ENCODE data around the gene SNX9.

The SNX9 gene

DNA sequence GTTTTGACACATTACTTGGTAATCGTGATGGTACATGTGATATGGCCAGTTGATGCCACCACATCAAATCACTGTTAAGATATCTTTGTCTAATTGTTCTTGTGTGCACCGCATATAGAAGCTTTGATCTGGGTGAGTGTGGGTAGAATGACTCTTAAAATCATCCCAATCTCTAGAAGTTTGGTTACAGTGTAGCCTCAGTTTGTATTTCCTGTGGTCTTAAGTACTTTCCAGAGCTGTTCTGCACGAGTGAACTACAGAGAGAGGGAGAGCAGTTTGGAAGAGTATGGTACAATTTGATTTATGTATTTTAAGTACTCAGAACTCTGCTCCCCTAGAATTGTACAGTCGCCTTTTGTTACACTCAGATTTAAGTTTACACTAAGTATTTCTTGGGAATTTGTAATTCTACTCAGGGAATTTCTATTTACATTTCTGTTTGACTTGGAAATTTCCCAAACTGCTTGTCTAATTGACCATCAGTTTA, 37.5 kb downstream of the SNX9 start:
- no peak for DNase-seq

- no peak for DNase-seq
These were observed 38.1 kb downstream of the SNX9 start for GRCh38 chr6:157861184-157861583.

GRCh38 chr6:157861814-157862213, 38.8 kb downstream of the SNX9 start:
- DNase-seq: no peak

DNA sequence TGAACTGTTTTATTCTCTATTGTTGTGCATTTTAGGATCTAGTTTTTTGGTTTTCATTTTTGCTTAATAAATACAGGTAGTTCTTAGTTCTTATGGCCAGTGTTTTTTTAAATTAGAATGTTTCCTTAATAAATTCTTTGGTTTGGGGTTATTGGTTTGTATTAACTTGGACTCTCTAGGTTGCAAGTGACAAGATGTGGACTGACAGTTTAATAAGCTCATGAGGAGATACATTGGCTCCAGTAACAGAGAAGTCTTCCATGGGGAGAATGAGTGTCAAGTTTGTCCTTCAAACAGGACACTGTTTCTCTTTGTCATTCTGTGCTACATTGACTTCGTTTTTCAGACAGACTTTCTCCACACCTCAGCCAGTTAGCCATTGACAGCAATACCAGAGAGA, 39.7 kb downstream of the SNX9 start:
- DNase-seq: no peak

GRCh38 chr6:157864185-157864761, 41.2 kb downstream of the SNX9 start:
- no peak for DNase-seq

DNA sequence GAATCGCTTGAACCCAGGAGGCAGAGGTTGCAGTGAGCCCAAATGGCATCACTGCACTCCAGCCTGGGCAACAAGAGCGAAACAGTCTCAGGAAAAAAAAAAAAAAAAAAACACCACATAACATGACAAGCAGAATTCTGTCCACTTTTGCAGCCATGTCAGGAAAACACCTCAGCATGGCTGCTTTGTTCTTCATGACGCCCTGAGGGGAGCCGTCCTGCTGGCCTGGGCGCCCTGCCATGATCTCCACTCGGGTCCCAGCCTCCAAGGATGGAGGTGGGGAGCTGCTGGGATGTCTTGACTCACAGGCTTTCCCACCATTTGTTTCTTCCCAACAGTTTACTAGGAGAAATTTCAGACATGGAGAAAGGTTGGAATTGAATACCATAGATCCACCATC, 42.2 kb downstream of the SNX9 start:
- DNase-seq: no peak

DNA sequence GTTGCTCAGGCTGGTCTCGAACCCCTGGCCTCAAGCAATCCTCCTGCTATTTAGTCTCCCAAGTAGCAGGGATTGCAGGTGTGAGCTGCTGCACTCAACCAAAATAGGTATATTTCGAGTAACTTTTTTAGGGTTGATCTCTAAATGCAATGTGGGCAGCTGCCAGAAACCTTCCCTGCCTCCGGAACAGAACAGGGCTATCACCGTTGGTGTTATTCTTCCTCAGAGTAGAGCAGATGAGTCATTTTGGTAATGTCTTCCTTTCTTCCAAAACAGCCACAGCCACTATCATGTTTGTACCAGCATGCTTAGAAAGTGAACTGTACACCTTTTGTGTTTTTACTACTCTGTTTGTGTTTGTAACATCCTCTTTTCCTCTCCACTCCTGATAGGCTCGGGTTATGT, 44.1 kb downstream of the SNX9 start:
- DNase-seq: no peak

DNA sequence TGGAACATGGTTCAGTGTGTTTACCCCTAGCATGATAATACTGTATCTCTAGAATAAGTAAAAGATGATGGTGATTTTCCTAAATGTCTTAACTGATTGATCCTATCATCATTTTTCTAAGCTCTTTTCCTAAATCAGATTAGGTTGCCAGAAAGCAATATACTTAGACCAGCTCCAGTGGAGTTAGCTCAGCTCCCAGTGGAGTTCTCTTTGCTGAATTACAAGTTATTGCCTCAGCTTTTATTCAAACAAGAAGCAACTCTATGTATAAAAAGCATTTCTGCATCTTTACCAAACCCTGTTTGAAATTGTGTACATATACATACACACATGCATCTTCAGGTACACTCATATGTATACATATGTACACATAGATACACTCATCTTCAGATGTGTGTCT, 44.9 kb downstream of the SNX9 start:
- no peak for DNase-seq

DNA sequence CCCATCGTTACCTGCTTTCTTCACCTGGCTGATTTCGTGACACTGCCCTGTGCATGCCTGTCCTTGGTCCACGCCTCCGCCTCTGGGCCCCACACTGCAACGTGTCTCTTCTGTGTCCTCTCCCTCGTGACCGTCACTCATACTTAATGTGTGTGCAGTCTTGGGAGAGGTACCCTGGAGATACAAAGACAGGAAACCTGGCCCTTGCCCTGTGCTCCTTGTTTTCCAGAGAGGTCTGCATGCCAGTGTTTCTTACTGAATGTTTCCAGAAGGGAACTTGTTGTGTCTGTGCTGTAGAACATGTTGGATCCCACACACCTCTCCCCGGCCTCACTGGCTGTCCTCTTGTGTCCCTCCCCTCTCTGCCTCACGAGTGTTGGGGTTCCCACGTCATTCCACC, 45.8 kb downstream of the SNX9 start:
- no peak for DNase-seq

GRCh38 chr6:157869673-157870302, 46.7 kb downstream of the SNX9 start:
- DNase-seq: no peak

DNA sequence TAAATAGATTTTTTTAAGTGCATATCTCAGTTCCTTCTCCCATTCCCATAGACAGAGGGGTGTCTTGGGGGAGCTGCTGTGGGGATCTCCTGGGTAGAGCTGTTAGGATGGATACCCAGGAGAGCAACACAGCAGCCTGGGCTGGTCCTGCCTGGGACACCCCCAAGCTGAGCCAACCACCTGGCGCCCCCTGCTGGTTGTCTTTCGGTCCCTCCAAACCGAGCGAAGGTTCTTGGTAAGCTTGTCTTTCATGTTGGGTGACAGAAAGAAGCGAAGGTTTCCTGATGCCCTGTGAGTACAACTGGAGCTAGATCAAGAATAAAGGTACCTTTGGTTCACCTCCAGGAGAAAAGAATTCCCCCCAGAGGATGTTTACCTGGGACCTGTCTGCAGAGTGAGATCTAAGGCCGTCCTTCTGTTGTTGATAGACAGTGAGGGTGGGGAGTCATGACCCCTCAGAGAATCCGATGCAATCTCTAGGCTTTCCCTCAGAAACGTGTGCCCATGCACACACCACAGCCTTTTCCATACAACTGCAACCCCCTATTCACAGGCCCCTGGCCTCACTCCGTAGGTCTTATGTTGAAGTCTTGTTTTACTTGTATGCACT, 50.8 kb downstream of the SNX9 start:
- DNase-seq: peak; percentile 86

GRCh38 chr6:157877149-157877548, 54.1 kb downstream of the SNX9 start:
- no peak for DNase-seq

DNA sequence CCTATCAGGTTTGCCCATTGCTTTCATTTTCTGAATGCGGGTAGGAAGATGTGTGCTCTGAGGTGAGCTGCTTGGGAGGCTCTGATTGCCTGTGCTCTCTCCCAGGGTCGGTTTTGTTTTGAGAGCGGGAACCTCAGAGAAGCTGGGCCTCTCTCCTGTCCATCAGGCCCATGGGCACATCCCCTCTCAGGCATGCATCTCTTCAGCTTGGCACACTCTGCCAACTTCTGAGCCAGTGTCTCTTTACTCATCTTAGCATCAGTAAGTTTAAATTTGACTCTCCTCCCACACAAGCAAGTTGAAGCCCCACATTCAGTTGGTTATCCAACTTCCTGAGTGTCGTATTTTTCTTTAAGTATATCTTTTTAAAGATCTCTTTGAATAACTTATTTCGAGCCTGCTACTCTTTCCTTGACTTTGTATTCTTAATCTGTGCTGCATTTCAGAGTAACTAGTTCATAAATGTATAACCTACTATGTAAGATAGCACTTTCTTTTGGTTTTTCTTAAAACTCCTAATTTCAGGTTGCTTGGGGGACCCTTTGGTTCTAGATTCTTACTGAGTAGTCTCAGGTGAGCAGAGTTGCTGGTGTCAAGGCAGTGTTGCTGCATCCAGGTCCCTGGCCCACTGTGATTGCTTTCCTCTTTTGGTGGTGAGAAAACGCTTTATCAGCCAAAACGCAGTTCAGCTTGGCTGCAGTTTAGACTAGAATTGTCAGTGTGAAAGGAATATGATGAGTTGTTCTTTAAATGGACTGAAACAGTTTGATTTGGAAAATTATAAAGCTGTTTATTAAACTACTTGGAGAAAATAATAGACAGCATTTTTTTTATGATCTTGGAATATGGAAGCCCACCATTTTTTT, 54.8 kb downstream of the SNX9 start:
- no peak for DNase-seq

DNA sequence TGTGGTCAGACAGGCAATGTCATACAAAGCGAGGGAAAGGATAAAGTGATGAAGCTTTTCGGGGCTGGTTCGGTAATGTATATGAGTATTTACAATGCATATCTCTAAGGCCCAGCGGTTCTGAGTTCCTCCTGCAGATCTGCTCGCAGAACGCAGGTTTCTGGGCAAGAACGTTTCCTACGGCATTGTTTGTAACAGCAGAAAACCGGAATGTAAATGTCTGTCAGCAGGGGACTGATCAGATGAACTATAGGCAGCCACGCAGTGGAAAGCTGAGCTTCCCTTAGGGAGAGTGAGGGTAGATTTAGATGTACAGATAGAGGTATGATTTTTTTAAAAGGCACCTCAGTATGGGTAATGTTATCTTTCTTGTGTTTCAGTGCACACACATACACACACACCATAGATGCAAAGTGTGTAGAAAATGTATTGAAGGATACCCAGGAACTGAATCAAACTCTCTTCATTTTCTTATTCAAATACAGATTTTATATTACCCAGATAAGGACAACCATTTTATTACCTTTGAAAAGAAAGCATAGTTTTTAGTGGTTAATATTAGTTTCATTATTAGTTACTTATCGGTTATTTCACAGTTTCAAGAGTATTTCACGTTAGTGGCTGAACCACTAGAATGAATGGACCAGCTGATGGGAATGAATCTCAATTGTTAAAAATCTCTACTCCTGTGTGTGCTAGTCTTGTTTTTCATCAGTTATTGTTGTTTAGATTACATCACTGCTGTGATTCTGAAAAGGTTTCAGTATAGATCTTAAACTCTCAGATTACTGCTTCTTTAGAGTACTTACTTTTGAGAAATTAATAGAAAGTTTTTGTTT, 56.2 kb downstream of the SNX9 start:
- DNase-seq: no peak

DNA sequence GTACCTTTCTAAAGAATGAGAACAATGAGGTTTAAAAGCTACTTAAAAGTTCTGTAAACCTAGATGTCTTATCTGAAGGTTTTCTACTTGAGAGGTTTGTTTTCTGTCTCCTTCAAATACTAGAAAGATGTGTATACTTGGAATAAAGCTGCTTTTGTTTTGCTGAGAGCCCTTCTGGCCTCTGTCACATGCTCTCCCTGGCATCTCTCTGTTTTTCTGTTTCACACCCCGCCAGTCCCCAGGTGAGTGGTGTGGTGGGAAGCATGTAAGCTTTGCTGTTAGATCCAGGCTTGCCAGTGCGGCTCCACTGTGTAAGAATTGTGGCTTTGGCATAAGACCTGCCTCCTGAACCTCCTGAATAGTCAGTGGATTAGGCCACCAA, 56.8 kb downstream of the SNX9 start:
- DNase-seq: no peak

GRCh38 chr6:157880534-157880933, 57.5 kb downstream of the SNX9 start:
- DNase-seq: no peak

DNA sequence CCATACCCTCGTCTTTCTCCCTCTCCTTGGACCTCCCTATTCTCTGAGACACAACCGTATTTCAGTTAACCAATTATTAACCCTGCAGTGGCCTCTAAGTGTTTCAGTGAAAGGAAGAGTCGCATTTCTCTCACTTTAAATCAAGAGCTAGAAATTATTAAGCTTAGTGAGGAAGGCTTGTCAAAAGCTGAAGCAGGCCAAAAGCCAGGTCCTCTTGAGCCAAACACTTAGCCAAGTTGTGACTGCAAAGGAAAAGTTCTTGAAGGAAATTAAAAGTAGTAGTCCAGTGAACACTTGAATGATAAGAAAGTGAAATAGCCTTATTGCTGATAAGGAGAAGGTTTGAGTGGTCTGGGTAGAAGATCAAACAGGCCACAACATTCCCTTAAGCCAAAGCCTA, 58.3 kb downstream of the SNX9 start:
- no peak for DNase-seq

- no peak for DNase-seq
These were observed 61.7 kb downstream of the SNX9 start for GRCh38 chr6:157884756-157885155.

- peak; percentile 57 for DNase-seq
These were observed 62.3 kb downstream of the SNX9 start for GRCh38 chr6:157885211-157885788.

- peak; percentile 39 for DNase-seq
These were observed 62.8 kb downstream of the SNX9 start for GRCh38 chr6:157885876-157886275.

DNA sequence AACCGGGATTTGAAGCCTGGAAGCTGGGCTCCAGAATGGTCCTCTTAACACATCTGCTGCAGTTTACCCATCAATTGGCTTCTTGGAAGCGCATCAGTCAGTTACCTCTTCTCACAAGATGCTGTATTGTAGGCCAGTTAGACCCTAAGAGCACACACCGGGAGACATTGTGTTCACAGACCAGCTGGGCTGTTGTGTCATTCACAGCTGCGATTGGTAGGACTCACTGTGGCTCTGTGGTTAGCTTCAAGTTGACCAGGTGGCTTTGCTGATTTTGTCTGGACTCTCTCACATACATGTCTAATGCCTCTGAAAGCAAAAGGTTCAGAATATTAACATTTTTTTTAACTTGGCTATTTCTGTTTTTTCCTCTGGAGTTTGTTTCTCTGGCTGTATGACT, 64.8 kb downstream of the SNX9 start:
- no peak for DNase-seq

Data from activated CD8-positive, alpha-beta memory T cell treated with anti-CD3 and anti-CD28 coated beads, Interleukin-2, amount 50 U/mL, for 4 hours (primary cell).